Lower lobe of right lung (tissue), 2 donors: ENCODE measurements around the gene EEPD1. TPM values are rescaled to one million over a fixed set of nuclear protein-coding genes. Genes with fewer than 3 reads are reported as not detected.
A peak's percentile ranks its signal among the peaks of the same experiment; 100 is the strongest.

Experiments used
- ATAC-seq, 2 donors: fragments of 200-7000 bp; cut with Tn5 transposase; one replicate each; pipeline ENCODE4 v1.9.1; 2020 to 2022; ENCODE audit warnings: mild to moderate bottlenecking in 2 of 2, moderate library complexity in 2 of 2
- DNase-seq: peaks from one replicate; pipeline ENCODE4 v3.0.0-alpha.2; 2020
- H3K27ac ChIP-seq: fragments of 200-600 bp; one replicate; pipeline ENCODE4 v1.8.0; 2022
- H3K27me3 ChIP-seq: fragments of 200-600 bp; one replicate; pipeline ENCODE4 v1.8.0; 2022; ENCODE audit warnings: low read depth
- H3K36me3 ChIP-seq: fragments of 200-600 bp; one replicate; pipeline ENCODE4 v1.8.0; 2022; ENCODE audit warnings: mild to moderate bottlenecking
- H3K4me1 ChIP-seq: fragments of 200-600 bp; one replicate; pipeline ENCODE4 v1.8.0; 2022
- H3K4me3 ChIP-seq: fragments of 200-600 bp; one replicate; pipeline ENCODE4 v1.8.0; 2022; ENCODE audit warnings: mild to moderate bottlenecking
- H3K9me3 ChIP-seq: fragments of 200-600 bp; one replicate; pipeline ENCODE4 v1.8.0; 2022
- CTCF ChIP-seq: fragments of 200-600 bp; IDR thresholded peaks from one replicate; pipeline ENCODE4 v1.8.0; 2022; ENCODE audit warnings: antibody characterized with exemption, mild to moderate bottlenecking
- intact Hi-C: fragments of 100-400 bp; cut with DNase I; formaldehyde crosslinking; loops from one replicate; pipeline ENCODE4 v1.11.0; 2022
- total RNA-seq: library from RNA; stranded (reverse); fragmentation: NEBNext Ultra II Directional; extraction: Animal tissue kit (Norgen Biotek cat#: 25700); gene quantifications from one replicate; pipeline ENCODE4 v1.2.1, GENCODE V29; 2021
- donor health status: DM: no; HTN: yes; CAD: no; lungs with severe emphysema.

EEPD1 gene
- total RNA-seq, 1 donor from 2014 or later, result 7.9 TPM

- H3K27me3 ChIP-seq, result no peaks in the 10 kb centered on the region
- no peak for TF ChIP-seq CTCF
- intact Hi-C loops, result no loop called here
- no peak for ATAC-seq
- peaks cover 58% of the 10 kb centered on the region for H3K4me1 ChIP-seq
- no peaks in the 10 kb centered on the region for H3K36me3 ChIP-seq
- DNase-seq, result no peak
- H3K4me3 ChIP-seq, result no peak overlapping the region
- H3K9me3 ChIP-seq, result no peaks in the 10 kb centered on the region
- no peak overlapping the region for H3K27ac ChIP-seq
Measured at GRCh38 chr7:36262309-36263094, 109.4 kb downstream of the EEPD1 start.

- Histone ChIP-seq H3K27me3 (no peaks in the 10 kb centered on the region), H3K36me3 (no peaks in the 10 kb centered on the region), H3K9me3 (no peaks in the 10 kb centered on the region), H3K4me3 (no peak overlapping the region), H3K27ac (peak overlapping the region; percentile 44), H3K4me1 (peaks cover 56% of the 10 kb centered on the region)
- intact Hi-C loops, result no loop called here
- ATAC-seq, result no peak
- no peak for TF ChIP-seq CTCF
- no peak for DNase-seq
Measured at GRCh38 chr7:36263095-36263484, 110.0 kb downstream of the EEPD1 start.

- intact Hi-C loops, result no loop called here
Measured at GRCh38 chr7:36264123-36264801, 111.2 kb downstream of the EEPD1 start.

GRCh38 chr7:36264913-36265516, 112.0 kb downstream of the EEPD1 start:
- DNase-seq (no peak), ATAC-seq (no peak)
- no peaks in the 10 kb centered on the region for H3K9me3 ChIP-seq
- intact Hi-C loops, result no loop called here
- no peaks in the 10 kb centered on the region for H3K27me3 ChIP-seq
- TF ChIP-seq CTCF, result no peak
- H3K36me3 ChIP-seq, result no peaks in the 10 kb centered on the region
- no peak overlapping the region for H3K4me3 ChIP-seq
- peaks cover 51% of the 10 kb centered on the region for H3K4me1 ChIP-seq
- H3K27ac ChIP-seq, result peak overlapping the region; percentile 39

More at GRCh38 chr7:36264123-36264801, 111.2 kb downstream of the EEPD1 start:
- Histone ChIP-seq H3K9me3 (no peaks in the 10 kb centered on the region), H3K27me3 (no peaks in the 10 kb centered on the region), H3K36me3 (no peaks in the 10 kb centered on the region), H3K4me1 (peaks cover 51% of the 10 kb centered on the region), H3K27ac (peak overlapping the region; percentile 29), H3K4me3 (no peak overlapping the region)
- no peak for TF ChIP-seq CTCF
- DNase-seq, result peak; percentile 71
- ATAC-seq, result peak; percentile 73 to 78

- no peaks in the 10 kb centered on the region for H3K9me3 ChIP-seq
- intact Hi-C loops, result no loop called here
- H3K4me3 ChIP-seq, result no peak overlapping the region
- ATAC-seq (peak in 1 of 2 donors; percentile 38), DNase-seq (no peak)
- no peak for TF ChIP-seq CTCF
- H3K36me3 ChIP-seq, result no peaks in the 10 kb centered on the region
- H3K27me3 ChIP-seq, result no peaks in the 10 kb centered on the region
- H3K27ac ChIP-seq, result peak overlapping the region; percentile 39
- H3K4me1 ChIP-seq, result peaks cover 51% of the 10 kb centered on the region
Measured at GRCh38 chr7:36265680-36266079, 112.6 kb downstream of the EEPD1 start.
